HG03039 (cell line): ENCODE results near the gene TENM3.

Experiments used
- ATAC-seq: cut with Tn5 transposase; IDR thresholded peaks from one replicate; pipeline ENCODE4 v1.9.1; 2021; ENCODE audit warnings: mild to moderate bottlenecking, moderate library complexity; ENCODE audit not compliant: unreplicated experiment

The TENM3 gene

GRCh38 chr4:182600093-182600492, 356.9 kb downstream of the TENM3 start:
- ATAC-seq: no peak

GRCh38 chr4:182600856-182601255, 357.7 kb downstream of the TENM3 start:
- ATAC-seq: no peak

DNA sequence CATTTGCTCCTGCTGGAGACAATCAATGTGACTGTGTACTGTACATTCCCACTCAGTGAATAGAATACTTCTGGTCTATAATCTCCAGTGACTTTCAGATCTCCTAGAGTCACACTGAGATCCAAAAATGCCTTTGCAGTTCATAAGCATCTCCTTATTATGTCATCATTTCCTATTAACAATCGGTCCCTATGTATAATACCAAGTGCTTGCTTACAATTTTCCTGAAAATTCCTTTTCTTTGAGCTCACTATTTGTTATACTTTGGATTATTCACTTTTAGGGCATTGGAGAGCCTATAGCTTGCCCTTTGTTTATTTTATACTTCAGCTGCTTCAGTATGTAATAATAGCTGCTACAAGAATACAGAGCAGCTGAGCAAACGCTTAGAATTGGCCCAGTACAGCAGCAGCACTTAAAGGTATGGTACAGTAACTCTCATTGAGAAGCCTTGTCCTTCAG, 361.0 kb downstream of the TENM3 start:
- ATAC-seq: no peak

- ATAC-seq: no peak
These were observed 361.8 kb downstream of the TENM3 start for GRCh38 chr4:182604953-182605352.

GRCh38 chr4:182608525-182608924, 365.3 kb downstream of the TENM3 start:
- ATAC-seq: no peak

DNA sequence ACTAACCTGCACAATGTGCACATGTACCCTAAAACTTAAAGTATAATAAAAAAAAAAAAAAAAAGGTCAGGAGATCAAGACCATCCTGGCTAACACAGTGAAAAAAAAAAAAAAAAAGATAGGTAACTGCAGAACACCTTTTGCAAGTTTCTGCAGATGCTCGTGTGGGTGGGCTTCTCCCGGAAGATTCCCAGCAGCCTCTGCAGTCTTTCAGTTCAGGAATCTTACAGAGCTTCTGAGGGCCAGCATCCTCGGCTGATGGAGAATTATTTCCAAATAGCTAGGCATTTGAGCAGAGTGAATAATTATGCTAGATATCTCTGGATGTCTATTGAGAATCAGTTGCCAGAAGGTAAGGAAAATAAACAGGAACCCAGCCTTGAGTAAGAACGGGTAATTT, 373.3 kb downstream of the TENM3 start:
- no peak for ATAC-seq

GRCh38 chr4:182619660-182620059, 376.5 kb downstream of the TENM3 start:
- no peak for ATAC-seq

DNA sequence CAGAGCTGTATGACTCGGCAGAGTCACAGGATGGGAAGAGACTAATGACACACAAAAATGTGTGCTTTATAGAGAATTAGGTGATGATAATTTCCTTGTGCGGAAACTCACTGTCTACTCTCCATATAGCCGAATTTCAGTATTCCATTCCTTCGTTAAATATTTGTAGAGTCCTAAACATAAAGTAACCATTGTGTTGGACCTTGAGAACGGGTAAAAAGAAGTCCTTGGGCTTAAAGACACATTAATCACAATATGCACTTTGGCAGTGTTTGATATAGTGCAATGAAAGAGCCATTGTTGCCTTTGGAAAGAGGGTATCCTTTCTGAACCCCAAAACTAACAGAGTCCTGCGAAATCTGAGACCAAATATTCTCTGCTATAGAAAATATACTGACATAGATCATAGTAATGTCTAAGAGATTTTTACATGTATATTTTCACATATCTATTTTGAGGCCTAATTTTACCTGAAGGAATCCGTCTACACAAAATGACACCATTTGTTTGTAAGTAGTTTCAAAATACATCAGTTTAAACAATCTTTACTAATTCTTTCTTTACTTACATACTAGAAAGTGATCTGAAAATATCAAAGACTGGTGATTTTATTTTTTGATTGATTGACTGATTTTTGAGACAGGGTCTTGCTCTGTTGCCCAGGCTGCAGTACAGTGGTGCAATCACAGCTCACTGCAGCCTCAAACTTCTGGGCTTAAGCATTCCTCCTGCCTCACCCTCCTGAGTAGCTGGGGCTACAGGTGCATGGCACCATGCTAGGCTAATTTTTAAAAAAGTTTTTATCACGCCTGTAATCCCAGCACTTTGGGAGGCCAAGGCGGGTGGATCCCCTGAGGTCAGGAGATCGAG, 377.1 kb downstream of the TENM3 start:
- no peak for ATAC-seq

DNA sequence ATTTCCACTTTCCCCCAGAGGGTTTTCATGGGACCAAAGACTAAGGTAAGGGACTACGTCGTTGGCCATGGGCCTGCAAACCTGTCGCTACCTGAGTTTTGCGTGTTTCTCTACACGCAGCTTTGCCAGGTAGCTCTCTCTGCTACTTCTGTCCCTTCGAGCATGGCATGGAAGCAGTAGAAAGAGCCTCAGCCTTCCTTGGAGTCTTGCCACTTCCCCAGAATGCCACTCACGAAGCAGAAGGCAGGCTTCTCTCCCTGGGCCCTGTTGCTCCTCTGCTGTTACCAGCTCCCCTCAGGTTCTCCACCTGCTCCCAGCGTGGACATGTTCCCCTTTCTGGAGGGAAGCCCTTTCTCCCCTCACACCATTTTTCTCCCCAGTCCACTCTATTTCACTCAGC, 381.1 kb downstream of the TENM3 start:
- ATAC-seq: no peak

DNA sequence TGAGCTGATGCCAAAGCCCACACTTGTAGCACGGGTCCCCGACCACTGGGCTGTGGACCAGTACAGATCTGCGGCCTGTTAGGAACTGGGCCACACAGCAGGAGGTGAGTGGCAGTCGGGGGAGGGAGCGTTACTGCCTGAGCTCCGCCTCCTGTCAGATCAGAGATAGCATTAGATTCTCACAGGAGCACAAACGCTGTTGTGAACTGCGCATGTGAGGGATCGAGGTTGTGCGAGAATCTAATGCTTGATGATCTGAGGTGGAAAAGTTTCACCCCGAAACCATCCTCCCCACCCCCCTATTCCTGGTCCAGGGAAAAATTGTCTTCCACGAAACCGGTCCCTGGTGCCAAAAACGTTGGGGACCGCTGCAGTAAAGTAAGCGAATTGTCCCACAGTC, 382.0 kb downstream of the TENM3 start:
- no peak for ATAC-seq

GRCh38 chr4:182627996-182628395, 384.8 kb downstream of the TENM3 start:
- ATAC-seq: no peak

- ATAC-seq: no peak
These were observed 385.3 kb downstream of the TENM3 start for GRCh38 chr4:182628544-182628943.

GRCh38 chr4:182629096-182629495, 385.9 kb downstream of the TENM3 start:
- ATAC-seq: no peak

- no peak for ATAC-seq
These were observed 397.3 kb downstream of the TENM3 start for GRCh38 chr4:182640491-182640890.

GRCh38 chr4:182640932-182641331, 397.7 kb downstream of the TENM3 start:
- no peak for ATAC-seq

DNA sequence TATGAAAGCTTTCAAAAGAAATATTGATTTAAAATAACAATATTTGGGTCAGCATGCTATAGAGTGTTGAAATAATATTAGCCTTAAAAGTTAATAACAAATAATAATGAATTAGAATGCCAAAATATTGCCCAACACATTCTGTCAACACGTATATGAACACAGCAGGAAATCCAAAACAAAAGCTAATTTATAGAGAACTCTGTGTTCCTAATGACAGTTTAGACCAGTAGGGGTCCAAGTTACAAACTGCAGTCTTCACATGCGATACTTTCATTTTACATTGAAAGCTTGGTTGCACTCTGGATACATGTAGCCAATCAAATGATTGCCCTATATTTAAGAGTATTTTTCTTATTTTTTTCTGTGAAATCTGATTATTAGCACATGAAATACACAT, 399.6 kb downstream of the TENM3 start:
- no peak for ATAC-seq

DNA sequence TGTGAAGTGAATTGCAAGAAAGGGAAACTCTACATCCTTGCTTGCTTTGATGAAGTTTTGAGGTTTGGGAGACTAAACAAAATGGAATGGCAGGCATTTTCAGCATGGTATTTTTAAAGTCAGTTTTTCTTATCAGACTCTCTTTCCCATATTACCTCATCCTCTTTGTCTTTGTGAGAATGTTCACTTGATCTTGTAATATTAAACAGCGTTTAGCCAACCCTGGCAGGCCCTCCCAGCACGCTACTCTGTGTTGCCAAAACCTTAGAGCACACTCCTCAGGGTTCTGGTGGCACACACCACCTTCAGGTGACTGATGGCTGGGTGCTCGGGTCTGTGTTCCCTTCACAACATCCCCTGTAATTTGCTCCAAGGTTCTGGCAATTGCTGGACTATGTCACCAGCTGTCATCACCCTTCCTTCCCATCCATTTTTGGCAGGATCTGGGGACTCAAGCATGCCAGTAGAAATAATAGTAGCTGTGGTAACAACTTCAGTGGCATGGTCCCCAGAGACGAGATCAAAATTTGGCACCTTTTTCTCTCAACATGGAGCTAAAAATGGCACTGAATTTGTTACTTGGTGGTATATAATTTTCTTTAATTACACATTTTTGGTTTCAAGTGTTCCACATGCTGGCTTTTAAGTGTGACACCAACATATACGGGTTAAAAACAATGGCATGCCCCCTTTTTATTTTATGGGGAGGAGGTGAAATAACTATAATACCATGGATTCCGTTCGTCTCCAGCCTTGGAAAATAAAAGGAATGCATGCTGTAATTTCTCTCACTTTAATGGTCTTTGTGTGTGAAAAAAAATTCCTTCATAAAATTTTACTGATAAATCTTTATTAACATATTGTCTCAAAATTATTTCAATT, 400.8 kb downstream of the TENM3 start:
- no peak for ATAC-seq

GRCh38 chr4:182644683-182645050, 401.5 kb downstream of the TENM3 start:
- no peak for ATAC-seq

DNA sequence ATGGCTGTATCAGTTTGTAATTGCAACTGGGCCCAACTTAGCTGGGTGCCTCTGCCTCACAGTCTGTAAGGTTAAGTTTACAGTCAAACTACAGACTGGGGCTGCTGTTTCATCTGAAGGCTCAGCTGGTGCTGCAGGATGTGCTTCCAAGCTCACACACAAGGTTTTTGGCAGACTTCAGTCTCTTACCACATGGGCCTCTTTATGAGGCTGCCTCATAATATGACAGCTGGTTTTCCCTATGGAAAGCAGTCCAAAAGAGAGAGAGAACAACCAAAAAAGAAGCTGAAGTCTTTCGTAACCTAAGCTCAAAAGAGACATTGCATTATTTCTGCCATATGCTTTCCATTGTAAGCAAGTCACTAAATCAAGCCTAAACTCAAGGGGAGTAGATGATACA, 402.3 kb downstream of the TENM3 start:
- no peak for ATAC-seq

DNA sequence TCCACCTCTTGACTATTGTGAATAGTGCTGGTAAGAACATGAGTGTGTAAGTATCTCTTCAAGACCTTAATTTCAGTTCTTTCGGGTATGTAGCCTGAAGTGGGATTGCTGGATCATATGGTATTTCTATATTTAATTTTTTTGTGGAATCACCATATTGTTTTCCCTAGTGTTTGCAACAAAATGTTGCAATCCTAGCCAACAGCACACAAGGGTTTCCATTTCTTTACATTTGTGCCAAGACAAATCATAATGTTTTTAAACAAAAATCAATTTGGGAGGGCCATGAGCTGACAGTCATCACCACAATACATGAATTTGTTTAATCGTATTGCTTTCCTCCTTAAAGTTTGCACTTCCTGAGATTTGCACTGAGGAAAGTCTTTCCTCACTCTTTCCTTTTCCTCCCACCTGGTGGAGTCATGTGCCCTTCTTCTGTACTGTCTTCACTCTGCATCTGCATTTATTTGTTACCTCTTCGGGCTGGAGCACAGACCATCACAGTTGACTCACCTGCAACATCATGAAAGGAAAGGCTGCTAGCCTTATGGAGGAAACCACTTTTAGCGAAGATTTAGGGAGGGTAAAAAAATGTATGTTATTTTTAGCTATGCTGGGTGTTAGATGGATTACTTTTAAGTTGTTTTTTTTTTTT, 404.6 kb downstream of the TENM3 start:
- no peak for ATAC-seq

DNA sequence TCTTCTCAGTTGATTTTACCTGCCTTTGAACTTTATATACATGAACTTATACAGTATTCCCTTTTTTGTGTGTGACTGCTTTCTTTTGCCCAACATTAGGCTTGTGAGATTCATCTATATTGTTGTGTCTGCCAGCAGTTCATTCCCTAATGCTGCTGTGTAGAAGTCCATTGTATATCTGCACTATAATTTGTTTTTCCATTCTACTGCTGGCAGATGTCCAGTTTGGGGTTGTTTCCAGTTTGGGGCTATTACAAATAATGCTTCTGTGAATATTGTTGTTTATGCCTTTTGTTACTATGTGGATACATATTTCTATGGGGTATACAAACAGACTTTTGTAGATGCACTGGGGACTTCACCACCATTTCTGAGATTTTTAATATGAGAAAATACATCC, 405.6 kb downstream of the TENM3 start:
- no peak for ATAC-seq
